A549 (cell line): ENCODE results near the gene SDF4. TPM values are rescaled to one million over a fixed set of nuclear protein-coding genes. Genes with fewer than 3 reads are reported as not detected.
"Not testable (repeated sequence)": the region's sequence is repeated elsewhere in the genome, so short reads cannot be mapped to it uniquely, and the experiment has no call there.

Source experiments
- ATAC-seq, 2 experiments: fragments of 200-7000 bp in 1 of 2; fragments of >200 bp in 1 of 2; cut with Nextera tagmentation in 1 of 2; cut with Tn5 transposase in 1 of 2; 3 replicates each; pipeline versions ENCODE4 v1.8.0 to v1.9.1; 2018 to 2020; ENCODE audit warnings: mild to moderate bottlenecking in 1 of 2, moderate library complexity in 1 of 2
- CTCF ChIA-PET: fragments of 300-600 bp; sonication (Branson Sonifier 250); formaldehyde crosslinking; extraction: SDS; loops from one replicate; lab custom pipeline; 2021; ENCODE audit warnings: antibody characterized with exemption, inconsistent platforms; lab: Yijun Ruan, JAX
- POLR2A ChIA-PET: fragments of 350-600 bp; formaldehyde crosslinking; extraction: SDS; loops from one replicate; lab custom pipeline; 2021; ENCODE audit warnings: antibody characterized with exemption, inconsistent platforms; lab: Yijun Ruan, JAX
- DNase-seq, 2 experiments: peaks; one replicate each; pipeline versions ENCODE4 v3.0.0 to v3.0.0-alpha.2; 2011 to 2016; ENCODE audit warnings: low read depth in 1 of 2, low spot score in 1 of 2
- FAIRE-seq: peaks from 2 replicates; lab custom pipeline; 2011; peaks lifted over from hg19 to GRCh38; lab: Jason Lieb, UNC
- H3K27ac ChIP-seq, 2 experiments: fragments of >200 bp; sonication (Bioruptor Twin); formaldehyde crosslinking; 3 replicates each; pipeline ENCODE4 v1.5.1; 2016 to 2017
- H3K4me1 ChIP-seq: fragments of >200 bp; sonication (Bioruptor Twin); formaldehyde crosslinking; 3 replicates; pipeline ENCODE4 v1.6.1; 2016
- H3K4me2 ChIP-seq: fragments of >200 bp; sonication (Bioruptor Twin); formaldehyde crosslinking; 3 replicates; pipeline ENCODE4 v1.6.1; 2016
- H3K4me3 ChIP-seq: fragments of >200 bp; sonication (Bioruptor Twin); formaldehyde crosslinking; 3 replicates; pipeline ENCODE4 v1.5.1; 2016
- H3K9me3 ChIP-seq: fragments of >200 bp; sonication (Bioruptor Twin); formaldehyde crosslinking; 3 replicates; pipeline ENCODE4 v1.6.1; 2016
- ATOH8 ChIP-seq: fragments of 250-450 bp; sonication (Bioruptor Pico); IDR thresholded peaks from 2 replicates; pipeline ENCODE4 v1.5.0; 2020; ENCODE audit warnings: low read depth, mild to moderate bottlenecking, moderate library complexity
- BCL3 ChIP-seq: fragments of >200 bp; sonication (Bioruptor Twin); formaldehyde crosslinking; IDR thresholded peaks from 3 replicates; pipeline ENCODE4 v1.6.1; 2016
- CHD2 ChIP-seq: fragments of 150-350 bp; IDR thresholded peaks from 2 replicates; pipeline ENCODE4 v1.6.1; 2014; ENCODE audit warnings: low read length; ENCODE audit not compliant: partially characterized antibody
- CTCF ChIP-seq: fragments of >200 bp; sonication (Bioruptor Twin); formaldehyde crosslinking; IDR thresholded peaks from 3 replicates; pipeline ENCODE4 v1.5.1; 2016
- FOSL2 ChIP-seq, 2 experiments: fragments of 450-650 bp in 1 of 2; fragments of >200 bp in 1 of 2; sonication (Bioruptor Twin) in 1 of 2; formaldehyde crosslinking; IDR thresholded peaks; 2 replicates each; pipeline versions ENCODE4 v1.5.0 to v1.6.1; 2016 to 2020; ENCODE audit warnings: mild to moderate bottlenecking in 1 of 2, moderate library complexity in 1 of 2
- HMGXB4 ChIP-seq: fragments of 250-450 bp; sonication (Bioruptor Pico); IDR thresholded peaks from 2 replicates; pipeline ENCODE4 v1.5.0; 2021; ENCODE audit warnings: mild to moderate bottlenecking, moderate library complexity, borderline replicate concordance
- HOXA7 ChIP-seq: fragments of 250-450 bp; sonication (Bioruptor Pico); IDR thresholded peaks from 2 replicates; pipeline ENCODE4 v1.5.0; 2020; ENCODE audit warnings: mild to moderate bottlenecking, moderate library complexity
- HOXB13 ChIP-seq: fragments of 250-450 bp; sonication (Bioruptor Pico); IDR thresholded peaks from 2 replicates; pipeline ENCODE4 v1.5.0; 2020; ENCODE audit warnings: low read depth, mild to moderate bottlenecking, moderate library complexity
- HOXB5 ChIP-seq: fragments of 250-450 bp; sonication (Bioruptor Pico); IDR thresholded peaks from 2 replicates; pipeline ENCODE4 v1.5.0; 2020; ENCODE audit warnings: mild to moderate bottlenecking, moderate library complexity
- KDM1A ChIP-seq: fragments of 200-600 bp; sonication (generic); IDR thresholded peaks from 2 replicates; pipeline ENCODE4 v1.6.1; 2016; ENCODE audit warnings: low read depth, mild to moderate bottlenecking
- KDM5A ChIP-seq: fragments of 200-600 bp; sonication (generic); IDR thresholded peaks from 2 replicates; pipeline ENCODE4 v1.6.1; 2016; ENCODE audit warnings: antibody characterized with exemption, mild to moderate bottlenecking
- MAZ ChIP-seq: fragments of 150-350 bp; IDR thresholded peaks from 2 replicates; pipeline ENCODE4 v1.6.1; 2014; ENCODE audit warnings: antibody characterized with exemption, low read depth, low read length, borderline replicate concordance
- MYC ChIP-seq: IDR thresholded peaks from 2 replicates; pipeline ENCODE4 v1.6.1; 2012; ENCODE audit warnings: mild to moderate bottlenecking, inconsistent platforms, low read length, improper control_type of control experiment, borderline replicate concordance
- RARB ChIP-seq: fragments of 250-450 bp; sonication (Bioruptor Pico); IDR thresholded peaks from 2 replicates; pipeline ENCODE4 v1.8.0; 2021; ENCODE audit warnings: mild to moderate bottlenecking, moderate library complexity
- TFCP2L1 ChIP-seq: fragments of 250-450 bp; sonication (Bioruptor Pico); IDR thresholded peaks from 2 replicates; pipeline ENCODE4 v1.5.0; 2021; ENCODE audit warnings: mild to moderate bottlenecking
- TP53 ChIP-seq: fragments of 250-450 bp; sonication (Bioruptor Pico); IDR thresholded peaks from 2 replicates; pipeline ENCODE4 v1.5.0; 2021; ENCODE audit warnings: mild to moderate bottlenecking, moderate library complexity
- ZC3H11A ChIP-seq: fragments of 450-650 bp; IDR thresholded peaks from 2 replicates; pipeline ENCODE4 v1.6.1; 2014; ENCODE audit warnings: antibody characterized with exemption, mild to moderate bottlenecking
- WGBS: methylation state at CpG from one replicate; pipeline ENCODE4 v1.1.6; 2017; ENCODE audit errors: missing lambda C conversion rate; 5-methylcytosine and 5-hydroxymethylcytosine counted together
- polyA plus RNA-seq, 4 experiments: library from polyadenylated mRNA; depleted of rRNA in 3 of 4; stranded (reverse); fragments of >200 nt; fragmentation: RNase III in 1 of 4; extraction: RNeasy Plus Mini Kit Qiagen cat#74134 plus additional on column Dnase treatment in 1 of 4; gene quantifications; 2 replicates in 3 of 4; 3 replicates in 1 of 4; pipeline ENCODE4 v1.2.3, GENCODE V29; 2011 to 2017
- TF ChIP-seq, protein P1 (sequence below): fragments of 150-350 bp; IDR thresholded peaks from 2 replicates; pipeline ENCODE4 v1.6.1; 2014; ENCODE audit warnings: low read depth, mild to moderate bottlenecking, low read length
- TF ChIP-seq, protein P2 (sequence below): IDR thresholded peaks from 2 replicates; pipeline ENCODE4 v1.6.1; 2012

SDF4 gene
- polyA plus RNA-seq, 2 of the 4 experiments (the other 2 are of a cell fraction), result 58.3 to 97.4 TPM

DNA sequence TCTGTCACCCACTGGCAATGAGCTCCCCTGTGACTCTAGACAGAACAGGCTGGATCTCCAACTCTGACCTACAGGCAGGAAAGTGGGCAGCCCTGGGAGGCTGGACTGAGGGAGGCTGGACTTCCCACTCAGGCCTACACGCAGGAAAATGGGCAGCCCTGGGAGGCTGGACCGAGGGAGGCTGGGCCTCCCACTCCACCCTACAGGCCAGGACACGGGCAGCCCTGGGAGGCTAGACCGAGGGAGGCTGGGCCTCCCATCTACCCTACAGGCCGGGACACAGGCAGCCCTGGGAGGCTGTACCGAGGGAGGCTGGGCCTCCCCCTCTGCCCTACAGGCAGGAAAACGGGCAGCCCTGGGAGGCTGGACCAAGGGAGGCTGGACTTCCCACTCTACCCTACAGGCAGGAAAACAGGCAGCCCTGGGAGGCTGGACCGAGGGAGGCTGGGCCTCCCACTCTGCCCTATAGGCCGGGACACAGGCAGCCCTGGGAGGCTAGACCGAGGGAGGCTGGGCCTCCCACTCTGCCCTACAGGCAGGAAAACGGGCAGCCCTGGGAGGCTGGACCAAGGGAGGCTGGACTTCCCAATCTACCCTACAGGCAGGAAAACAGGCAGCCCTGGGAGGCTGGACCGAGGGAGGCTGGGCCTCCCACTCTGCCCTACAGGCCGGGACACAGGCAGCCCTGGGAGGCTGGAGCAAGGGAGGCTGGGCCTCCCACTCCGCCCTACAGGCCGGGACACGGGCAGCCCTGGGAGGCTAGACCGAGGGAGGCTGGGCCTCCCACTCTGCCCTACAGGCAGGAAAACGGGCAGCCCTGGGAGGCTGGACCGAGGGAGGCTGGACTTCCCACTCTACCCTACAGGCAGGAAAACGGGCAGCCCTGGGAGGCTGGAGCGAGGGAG, 16.5 kb upstream of the SDF4 start:
- 86% methylated on average over 4 of the region's 21 CpGs for WGBS
- FAIRE-seq, H3K4me2 ChIP-seq, ATAC-seq, POLR2A ChIA-PET, DNase-seq: not testable (repeated sequence)
- 0 out of 3 replicates have a peak, but pooled peaks cover 10% of the 10 kb centered on the region for H3K4me1 ChIP-seq
- TF ChIP-seq KDM1A, result 0 out of 2 replicates have a peak, but pooled peaks have one; percentile 13
- TF ChIP-seq, all 56 proteins: peak for 1; not testable (repeated sequence) for 55
- H3K4me3 ChIP-seq, CTCF ChIA-PET, H3K9me3 ChIP-seq, H3K27ac ChIP-seq: not testable (repeated sequence)

DNA sequence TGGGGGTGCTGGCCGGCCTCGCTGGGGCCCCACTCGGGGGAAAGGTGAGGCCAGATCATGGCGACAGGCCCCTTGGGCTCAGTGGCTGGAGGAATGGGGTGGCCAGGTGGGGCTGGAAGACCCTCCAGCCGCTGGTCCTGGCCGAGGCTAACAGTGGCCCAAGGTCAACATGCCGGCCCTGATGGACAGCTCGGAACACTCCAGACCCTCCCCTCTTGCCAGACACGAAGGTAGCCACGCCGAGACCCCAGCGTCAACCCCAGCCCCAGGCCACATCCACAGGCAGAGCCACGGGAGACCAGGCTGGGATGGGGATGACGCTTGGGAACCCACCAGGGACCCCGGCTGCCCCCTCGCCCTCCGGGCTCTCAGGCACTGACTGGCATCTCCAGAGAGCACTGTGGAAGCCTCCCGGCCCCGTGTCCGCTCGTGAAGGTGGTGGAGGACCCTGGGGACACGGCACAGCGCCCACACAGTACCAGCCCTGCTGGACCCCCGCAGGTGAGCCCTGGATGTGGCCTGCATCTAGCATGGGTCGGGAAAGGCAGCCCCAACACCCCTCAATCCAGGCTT, 15.6 kb upstream of the SDF4 start:
- ChIA-PET CTCF (no interaction called here), POLR2A (no interaction called here)
- TF ChIP-seq BCL3 (no peak), CTCF (no peak), ATOH8 (CRISPR knock-in tag) (no peak), KDM5A (no peak), TP53 (CRISPR knock-in tag) (no peak), HOXB13 (no peak), MAZ (no peak), HMGXB4 (CRISPR knock-in tag) (no peak), HOXB5 (CRISPR knock-in tag) (no peak), MYC (no peak), CHD2 (no peak), RARB (CRISPR knock-in tag) (no peak), KDM1A (no peak), TFCP2L1 (CRISPR knock-in tag) (no peak), ZC3H11A (no peak), HOXA7 (no peak), FOSL2 (IDR thresholded peaks at IDR 0.05) (no peak), FOSL2 (CRISPR knock-in tag; IDR thresholded peaks at IDR 0.05) (no peak)
- TF ChIP-seq, protein P1, sequence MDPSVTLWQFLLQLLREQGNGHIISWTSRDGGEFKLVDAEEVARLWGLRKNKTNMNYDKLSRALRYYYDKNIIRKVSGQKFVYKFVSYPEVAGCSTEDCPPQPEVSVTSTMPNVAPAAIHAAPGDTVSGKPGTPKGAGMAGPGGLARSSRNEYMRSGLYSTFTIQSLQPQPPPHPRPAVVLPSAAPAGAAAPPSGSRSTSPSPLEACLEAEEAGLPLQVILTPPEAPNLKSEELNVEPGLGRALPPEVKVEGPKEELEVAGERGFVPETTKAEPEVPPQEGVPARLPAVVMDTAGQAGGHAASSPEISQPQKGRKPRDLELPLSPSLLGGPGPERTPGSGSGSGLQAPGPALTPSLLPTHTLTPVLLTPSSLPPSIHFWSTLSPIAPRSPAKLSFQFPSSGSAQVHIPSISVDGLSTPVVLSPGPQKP, result no peak
- TF ChIP-seq, protein P2, sequence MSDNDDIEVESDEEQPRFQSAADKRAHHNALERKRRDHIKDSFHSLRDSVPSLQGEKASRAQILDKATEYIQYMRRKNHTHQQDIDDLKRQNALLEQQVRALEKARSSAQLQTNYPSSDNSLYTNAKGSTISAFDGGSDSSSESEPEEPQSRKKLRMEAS, result no peak

More for the DNA sequence above, 15.6 kb upstream of the SDF4 start:
- 0 out of 3 replicates have a peak, but pooled peaks cover 10% of the 10 kb centered on the region for H3K4me1 ChIP-seq
- H3K4me2 ChIP-seq, result no peak overlapping the region
- no peaks in the 10 kb centered on the region for H3K9me3 ChIP-seq
- no peak for DNase-seq
- FAIRE-seq, result no peak
- no peak for ATAC-seq
- no peak overlapping the region for H3K27ac ChIP-seq
- no peak overlapping the region for H3K4me3 ChIP-seq
- 86% methylated on average over 4 of the region's 25 CpGs for WGBS
